ENCODE data around the gene MKNK1. TPM values are rescaled to one million over a fixed set of nuclear protein-coding genes. Genes with fewer than 3 reads are reported as not detected.

Gene MKNK1
- polyA plus RNA-seq, 1 of the 3 experiments (the other 2 are of a cell fraction): 28.2 TPM

DNA sequence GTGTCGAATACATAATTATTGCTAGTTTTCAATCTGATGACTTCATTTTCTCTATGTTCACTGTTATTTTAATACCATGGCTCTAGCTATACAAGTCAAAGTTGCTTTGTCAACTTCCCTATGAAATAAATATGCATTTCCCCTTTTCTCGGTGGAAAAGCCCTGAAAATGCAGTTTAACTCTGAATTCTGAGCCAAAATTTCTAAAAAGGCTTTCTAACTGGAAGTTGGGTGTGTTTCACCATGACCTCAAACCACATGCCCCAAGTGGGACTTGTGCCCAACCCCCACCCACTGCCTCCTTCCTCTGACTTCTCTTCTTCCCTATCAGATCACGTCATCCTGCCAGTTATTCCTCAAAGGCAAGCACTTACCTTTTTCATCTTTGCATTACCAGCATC is 8.9 kb downstream of the MKNK1 start:
- no peak for TF ChIP-seq SMC3 (IDR thresholded peaks at IDR 0.05; ENCODE audit: low read depth, low read length)
- no peak for TF ChIP-seq GATA2 (CRISPR knock-in tag; IDR thresholded peaks at IDR 0.05)
- ChIA-PET CTCF (interaction anchor here (2.0 kb wide), 1 partner anchor 9 kb away, joined by 6 read pairs; the partner anchor contains the start of gene MKNK1), POLR2A (no interaction called here)
- no peaks in the 10 kb centered on the region for H3K27me3 ChIP-seq (ENCODE audit: insufficient read depth)
- no peaks in the 10 kb centered on the region for H3K79me2 ChIP-seq (ENCODE audit: insufficient read depth)
- no peaks in the 10 kb centered on the region for H3K9me3 ChIP-seq
- H4K20me1 ChIP-seq (ENCODE audit: insufficient read depth): no peaks in the 10 kb centered on the region
- DNase-seq: no peak
- H3F3A ChIP-seq (replicated peaks; ENCODE audit: insufficient read depth): no peaks in the 10 kb centered on the region
- WGBS (ENCODE audit: low lambda C conversion rate): 98% methylated on average over 3 of the region's 3 CpGs
- H3K4me1 ChIP-seq (ENCODE audit: control insufficient read depth in 1 of 2, insufficient read depth in 2 of 2, low read depth in 1 of 2, low read length in 1 of 2): no peaks in the 10 kb centered on the region
- no peak overlapping the region for H3K27ac ChIP-seq (ENCODE audit: low read depth in 2 of 2, low read length in 1 of 2)
- no peak overlapping the region for H3K4me2 ChIP-seq
- H3K4me3 ChIP-seq (ENCODE audit: low read depth in 2 of 2, low read length in 1 of 2): no peak overlapping the region
- H3K9me2 ChIP-seq: no peaks in the 10 kb centered on the region
- H3K9ac ChIP-seq: no peak overlapping the region
- no peak overlapping the region for H2AFZ ChIP-seq (ENCODE audit: low read depth)
- peaks cover 0 to 20% of the 10 kb centered on the region in 2 experiments for H3K36me3 ChIP-seq (replicated peaks in 1 of 2; ENCODE audit: control insufficient read depth in 1 of 2, insufficient read depth in 2 of 2, low read length in 1 of 2)

GRCh38 chr1:46594063-46594462 is 10.0 kb downstream of the MKNK1 start:
- H3K9ac ChIP-seq: no peak overlapping the region
- ChIA-PET CTCF (interaction anchor here (1.1 to 2.0 kb wide), 3 partner anchors 10 to 585 kb away, joined by 3 to 6 read pairs (median 4); partner anchors contain the start of gene MKNK1), POLR2A (no interaction called here)
- 97% methylated on average over 5 of the region's 5 CpGs for WGBS (ENCODE audit: low lambda C conversion rate)
- no peak overlapping the region for H3K4me2 ChIP-seq
- H3K9me3 ChIP-seq: no peaks in the 10 kb centered on the region
- H3K79me2 ChIP-seq (ENCODE audit: insufficient read depth): no peaks in the 10 kb centered on the region
- no peak for TF ChIP-seq GATA2 (CRISPR knock-in tag; IDR thresholded peaks at IDR 0.05)
- no peak for TF ChIP-seq YY1 (IDR thresholded peaks at IDR 0.05; ENCODE audit: low read depth)
- TF ChIP-seq, protein P1, sequence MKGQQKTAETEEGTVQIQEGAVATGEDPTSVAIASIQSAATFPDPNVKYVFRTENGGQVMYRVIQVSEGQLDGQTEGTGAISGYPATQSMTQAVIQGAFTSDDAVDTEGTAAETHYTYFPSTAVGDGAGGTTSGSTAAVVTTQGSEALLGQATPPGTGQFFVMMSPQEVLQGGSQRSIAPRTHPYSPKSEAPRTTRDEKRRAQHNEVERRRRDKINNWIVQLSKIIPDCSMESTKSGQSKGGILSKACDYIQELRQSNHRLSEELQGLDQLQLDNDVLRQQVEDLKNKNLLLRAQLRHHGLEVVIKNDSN (IDR thresholded peaks at IDR 0.05; ENCODE audit: borderline replicate concordance, low read depth): no peak
- no peak for TF ChIP-seq TCF12 (IDR thresholded peaks at IDR 0.05)
- TF ChIP-seq MXI1 (IDR thresholded peaks at IDR 0.05; ENCODE audit: low read depth, low read length): no peak
- H3F3A ChIP-seq (replicated peaks; ENCODE audit: insufficient read depth): no peaks in the 10 kb centered on the region
- no peak for DNase-seq
- no peak overlapping the region for H3K4me3 ChIP-seq (ENCODE audit: low read depth in 2 of 2, low read length in 1 of 2)
- H3K4me1 ChIP-seq (ENCODE audit: control insufficient read depth in 1 of 2, insufficient read depth in 2 of 2, low read depth in 1 of 2, low read length in 1 of 2): no peaks in the 10 kb centered on the region
- H3K9me2 ChIP-seq: no peaks in the 10 kb centered on the region
- H4K20me1 ChIP-seq (ENCODE audit: insufficient read depth): no peaks in the 10 kb centered on the region
- no peaks in the 10 kb centered on the region for H3K27me3 ChIP-seq (ENCODE audit: insufficient read depth)
- no peak overlapping the region for H2AFZ ChIP-seq (ENCODE audit: low read depth)
- H3K36me3 ChIP-seq (replicated peaks in 1 of 2; ENCODE audit: control insufficient read depth in 1 of 2, insufficient read depth in 2 of 2, low read length in 1 of 2): peaks cover 0 to 22% of the 10 kb centered on the region in 2 experiments
- H3K27ac ChIP-seq (ENCODE audit: low read depth in 2 of 2, low read length in 1 of 2): no peak overlapping the region

GRCh38 chr1:46592823-46593222 is 11.2 kb downstream of the MKNK1 start:
- Histone ChIP-seq H4K20me1 (ENCODE audit: insufficient read depth) (no peaks in the 10 kb centered on the region), H3F3A (replicated peaks; ENCODE audit: insufficient read depth) (no peaks in the 10 kb centered on the region), H3K4me3 (ENCODE audit: low read depth in 2 of 2, low read length in 1 of 2) (no peak overlapping the region), H2AFZ (ENCODE audit: low read depth) (no peak overlapping the region), H3K27me3 (ENCODE audit: insufficient read depth) (no peaks in the 10 kb centered on the region), H3K36me3 (replicated peaks in 1 of 2; ENCODE audit: control insufficient read depth in 1 of 2, insufficient read depth in 2 of 2, low read length in 1 of 2) (peaks cover 0 to 24% of the 10 kb centered on the region in 2 experiments), H3K9me3 (no peaks in the 10 kb centered on the region), H3K4me2 (no peak overlapping the region), H3K4me1 (ENCODE audit: control insufficient read depth in 1 of 2, insufficient read depth in 2 of 2, low read depth in 1 of 2, low read length in 1 of 2) (no peaks in the 10 kb centered on the region), H3K79me2 (ENCODE audit: insufficient read depth) (no peaks in the 10 kb centered on the region), H3K9ac (no peak overlapping the region), H3K9me2 (no peaks in the 10 kb centered on the region), H3K27ac (ENCODE audit: low read depth in 2 of 2, low read length in 1 of 2) (no peak overlapping the region)
- no peak for TF ChIP-seq TEAD4 (IDR thresholded peaks at IDR 0.05; ENCODE audit: borderline replicate concordance, insufficient read depth)
- no peak for TF ChIP-seq FOSL2 (IDR thresholded peaks at IDR 0.05; ENCODE audit: borderline replicate concordance, low read depth)
- TF ChIP-seq MEF2A (IDR thresholded peaks at IDR 0.05; ENCODE audit: borderline replicate concordance, low read depth): no peak
- TF ChIP-seq GABPA (IDR thresholded peaks at IDR 0.05; ENCODE audit: low read depth): no peak
- TF ChIP-seq GATA2 (CRISPR knock-in tag; IDR thresholded peaks at IDR 0.05): no peak
- no peak for TF ChIP-seq TAF1 (IDR thresholded peaks at IDR 0.05; ENCODE audit: borderline replicate concordance, low read depth, low read length)
- no peak for TF ChIP-seq MAX (IDR thresholded peaks at IDR 0.05; ENCODE audit: low read depth)
- TF ChIP-seq, protein P1 (IDR thresholded peaks at IDR 0.05; ENCODE audit: borderline replicate concordance, low read depth): no peak
- no peak for TF ChIP-seq RXRA (IDR thresholded peaks at IDR 0.05; ENCODE audit: borderline replicate concordance, low read depth)
- TF ChIP-seq POLR2AphosphoS5 (IDR thresholded peaks at IDR 0.05; ENCODE audit: low read depth, low read length): no peak
- TF ChIP-seq SMC3 (IDR thresholded peaks at IDR 0.05; ENCODE audit: low read depth, low read length): no peak
- no peak for TF ChIP-seq ZBTB33 (IDR thresholded peaks at IDR 0.05; ENCODE audit: borderline replicate concordance, low read depth)
- CTCF ChIA-PET: interaction anchor here (1.0 to 1.3 kb wide), 3 partner anchors 44 to 586 kb away, joined by 3 to 4 read pairs (median 3); no protein-coding TSS in a partner anchor
- WGBS (ENCODE audit: low lambda C conversion rate): 84% methylated on average over 4 of the region's 4 CpGs
- POLR2A ChIA-PET: no interaction called here
- DNase-seq: no peak

All from SK-N-SH (cell line).